H1 (cell line): ENCODE data around the gene CEP68. TPM values are rescaled to one million over a fixed set of nuclear protein-coding genes. Genes with fewer than 3 reads are reported as not detected.

Experiments used
- CTCF ChIA-PET: fragments of 300-600 bp; sonication (Branson Sonifier 250); formaldehyde crosslinking; loops from one replicate; lab custom pipeline; 2021; ENCODE audit not compliant: partially characterized antibody; lab: Charles Lee
- POLR2A ChIA-PET: fragments of 300-600 bp; sonication (Branson Sonifier 250); formaldehyde crosslinking; loops from one replicate; lab custom pipeline; 2021; ENCODE audit warnings: inconsistent platforms; ENCODE audit not compliant: partially characterized antibody; lab: Charles Lee
- DNase-seq, 2 experiments: peaks; one replicate each; pipeline versions ENCODE4 v3.0.0 to v3.0.0-alpha.2; 2010 to 2022; ENCODE audit warnings: low spot score in 2 of 2, low read depth in 1 of 2, mixed read lengths in 1 of 2
- FAIRE-seq: peaks from 2 replicates; lab custom pipeline; 2011; peaks lifted over from hg19 to GRCh38; lab: Jason Lieb, UNC
- H2AFZ ChIP-seq: 2 replicates; pipeline ENCODE4 v1.8.1; 2012; ENCODE audit warnings: low read length, inconsistent platforms
- H2AK5ac ChIP-seq: 2 replicates; pipeline ENCODE4 v1.6.1; 2013; ENCODE audit warnings: low read depth, low read length
- H2BK120ac ChIP-seq: replicated peaks from 2 replicates; pipeline ENCODE3; 2013; ENCODE audit warnings: low read depth, low read length, inconsistent platforms
- H2BK12ac ChIP-seq: 2 replicates; pipeline ENCODE4 v1.6.1; 2013; ENCODE audit warnings: low read depth, low read length
- H2BK15ac ChIP-seq: 2 replicates; pipeline ENCODE4 v1.6.1; 2013; ENCODE audit warnings: low read length
- H2BK20ac ChIP-seq: 2 replicates; pipeline ENCODE4 v1.6.1; 2013; ENCODE audit warnings: low read length
- H2BK5ac ChIP-seq: 2 replicates; pipeline ENCODE4 v1.6.1; 2013; ENCODE audit warnings: low read depth, low read length
- H3K14ac ChIP-seq: 2 replicates; pipeline ENCODE4 v1.6.1; 2013; ENCODE audit warnings: inconsistent platforms; ENCODE audit not compliant: insufficient read length
- H3K18ac ChIP-seq: 2 replicates; pipeline ENCODE4 v1.6.1; 2013; ENCODE audit warnings: low read length; ENCODE audit errors: extremely low read depth
- H3K23ac ChIP-seq: 2 replicates; pipeline ENCODE4 v1.6.1; 2013; ENCODE audit warnings: inconsistent platforms; ENCODE audit not compliant: insufficient read length
- H3K23me2 ChIP-seq: 2 replicates; pipeline ENCODE4 v1.6.1; 2013; ENCODE audit warnings: low read depth, low read length
- H3K27ac ChIP-seq: 2 replicates; pipeline ENCODE4 v1.6.1; 2011; ENCODE audit warnings: low read depth, low read length, inconsistent platforms
- H3K27me3 ChIP-seq, 4 experiments: replicated peaks in 1 of 4; 1 replicate in 1 of 4; 2 replicates in 3 of 4; pipeline versions ENCODE4 v1.6.1 to v1.8.1; 2011 to 2013; ENCODE audit warnings: low read length in 3 of 4, mild to moderate bottlenecking in 3 of 4, inconsistent platforms in 2 of 4, mixed read lengths in 2 of 4, moderate library complexity in 1 of 4; ENCODE audit not compliant: control insufficient read depth in 3 of 4, insufficient read depth in 3 of 4; ENCODE audit errors: extremely low read depth in 1 of 4
- H3K36me3 ChIP-seq, 4 experiments: 2 replicates each; pipeline versions ENCODE4 v1.6.1 to v1.8.1; 2011 to 2013; ENCODE audit warnings: mild to moderate bottlenecking in 4 of 4, low read length in 3 of 4, moderate library complexity in 2 of 4, control low read depth in 1 of 4, inconsistent platforms in 1 of 4; ENCODE audit not compliant: insufficient read depth in 4 of 4, control insufficient read depth in 2 of 4
- H3K4ac ChIP-seq: replicated peaks from 2 replicates; pipeline ENCODE3; 2013; ENCODE audit warnings: low read length, low read depth, mixed read lengths, inconsistent platforms; ENCODE audit not compliant: insufficient read length
- H3K4me1 ChIP-seq, 4 experiments: replicated peaks in 1 of 4; 1 replicate in 1 of 4; 2 replicates in 3 of 4; pipeline versions ENCODE4 v1.6.1 to v1.8.1; 2011 to 2013; ENCODE audit warnings: low read length in 3 of 4, inconsistent platforms in 2 of 4, mixed read lengths in 1 of 4; ENCODE audit not compliant: insufficient read depth in 4 of 4, control insufficient read depth in 3 of 4
- H3K4me2 ChIP-seq, 2 experiments: 2 replicates each; pipeline versions ENCODE4 v1.6.1 to v1.8.1; 2011 to 2013; ENCODE audit warnings: low read depth in 2 of 2, low read length in 2 of 2, control low read depth in 1 of 2, inconsistent platforms in 1 of 2, mild to moderate bottlenecking in 1 of 2; ENCODE audit not compliant: insufficient read depth in 1 of 2
- H3K4me3 ChIP-seq, 4 experiments: fragments of 200-600, 300-600 bp in 1 of 4; sonication (generic), shearing (Covaris generic), sonication (Bioruptor Twin) in 1 of 4; 2 replicates each; pipeline versions ENCODE4 v1.5.1 to v1.8.1; 2011 to 2016; ENCODE audit warnings: low read length in 4 of 4, low read depth in 3 of 4, control low read depth in 2 of 4, inconsistent platforms in 2 of 4, mild to moderate bottlenecking in 2 of 4, mixed read lengths in 1 of 4, moderate library complexity in 1 of 4; ENCODE audit not compliant: insufficient read depth in 2 of 4; ENCODE audit errors: extremely low read depth in 1 of 4
- H3K56ac ChIP-seq: replicated peaks from 2 replicates; pipeline ENCODE3; 2013; ENCODE audit warnings: low read depth, mild to moderate bottlenecking, mixed read lengths, low read length, inconsistent platforms; ENCODE audit not compliant: insufficient read length
- H3K79me1 ChIP-seq: 2 replicates; pipeline ENCODE4 v1.6.1; 2013; ENCODE audit warnings: low read depth, low read length, control low read depth
- H3K79me2 ChIP-seq, 2 experiments: 2 replicates each; pipeline versions ENCODE4 v1.6.1 to v1.8.1; 2012 to 2013; ENCODE audit warnings: low read length in 2 of 2, mild to moderate bottlenecking in 2 of 2, inconsistent platforms in 1 of 2; ENCODE audit not compliant: insufficient read depth in 2 of 2, control insufficient read depth in 1 of 2
- H3K9ac ChIP-seq, 4 experiments: replicated peaks in 1 of 4; 1 replicate in 1 of 4; 2 replicates in 3 of 4; pipeline versions ENCODE4 v1.6.1 to v1.8.1; 2011 to 2013; ENCODE audit warnings: low read depth in 3 of 4, low read length in 3 of 4, control low read depth in 2 of 4, mild to moderate bottlenecking in 2 of 4, moderate library complexity in 2 of 4, inconsistent platforms in 1 of 4; ENCODE audit errors: extremely low read depth in 1 of 4
- H3K9me3 ChIP-seq, 2 experiments: 2 replicates each; pipeline versions ENCODE4 v1.6.1 to v1.8.1; 2012 to 2013; ENCODE audit warnings: mild to moderate bottlenecking in 2 of 2, moderate library complexity in 2 of 2, control low read depth in 1 of 2, inconsistent platforms in 1 of 2, low read depth in 1 of 2, low read length in 1 of 2, mixed read lengths in 1 of 2; ENCODE audit not compliant: insufficient read depth in 2 of 2
- H4K20me1 ChIP-seq, 2 experiments: replicated peaks in 1 of 2; 2 replicates each; pipeline versions ENCODE3 to v1.8.1; 2011 to 2013; ENCODE audit warnings: inconsistent platforms in 2 of 2, low read length in 2 of 2, mild to moderate bottlenecking in 1 of 2; ENCODE audit not compliant: insufficient read depth in 2 of 2, control insufficient read depth in 1 of 2
- H4K5ac ChIP-seq: 2 replicates; pipeline ENCODE4 v1.6.1; 2013; ENCODE audit warnings: low read length, low read depth, mixed read lengths, inconsistent platforms; ENCODE audit not compliant: insufficient read length
- H4K8ac ChIP-seq: 2 replicates; pipeline ENCODE4 v1.8.0; 2013; ENCODE audit warnings: mild to moderate bottlenecking, moderate library complexity, low read length, inconsistent platforms; ENCODE audit not compliant: insufficient read depth; ENCODE audit errors: extremely low read depth
- H4K91ac ChIP-seq: replicated peaks from 2 replicates; pipeline ENCODE3; 2013; ENCODE audit warnings: low read length, mixed read lengths, inconsistent platforms; ENCODE audit not compliant: insufficient read length
- BACH1 ChIP-seq: IDR thresholded peaks from 2 replicates; pipeline ENCODE4 v1.6.1; 2012; ENCODE audit warnings: low read length, improper control_type of control experiment
- BRCA1 ChIP-seq: IDR thresholded peaks from 2 replicates; pipeline ENCODE4 v1.6.1; 2012; ENCODE audit warnings: low read depth, low read length, improper control_type of control experiment
- CBX5 ChIP-seq: fragments of 300-800, 300-1000 bp; sonication (generic); IDR thresholded peaks from 2 replicates; pipeline ENCODE4 v1.7.1; 2016; ENCODE audit warnings: antibody characterized with exemption, low read length, low read depth
- JUND ChIP-seq: IDR thresholded peaks from 2 replicates; pipeline ENCODE4 v1.6.1; 2011; ENCODE audit warnings: mild to moderate bottlenecking, improper control_type of control experiment, low read length
- KDM4A ChIP-seq: IDR thresholded peaks from one replicate; pipeline ENCODE4 v1.7.1; 2012; ENCODE audit warnings: low read depth, mild to moderate bottlenecking, moderate library complexity, low read length, inconsistent platforms; ENCODE audit not compliant: severe bottlenecking
- NRF1 ChIP-seq: IDR thresholded peaks from 2 replicates; pipeline ENCODE4 v1.6.1; 2011; ENCODE audit warnings: mild to moderate bottlenecking, low read depth, low read length, improper control_type of control experiment
- RBBP5 ChIP-seq: IDR thresholded peaks from 2 replicates; pipeline ENCODE4 v1.7.1; 2012; ENCODE audit warnings: low read depth, mild to moderate bottlenecking, inconsistent platforms, low read length, moderate library complexity, borderline replicate concordance
- RNF2 ChIP-seq: fragments of 200-900, 300-1000 bp; sonication (generic); IDR thresholded peaks from 2 replicates; pipeline ENCODE4 v1.7.1; 2016; ENCODE audit warnings: borderline replicate concordance, low read depth, mild to moderate bottlenecking, antibody characterized with exemption, low read length; ENCODE audit not compliant: poor library complexity, severe bottlenecking; ENCODE audit errors: missing control alignments
- SIN3A ChIP-seq, 2 experiments: IDR thresholded peaks in 1 of 2; conservative IDR thresholded peaks in 1 of 2; 2 replicates each; pipeline ENCODE4 v1.6.1; 2011 to 2012; ENCODE audit warnings: low read length in 2 of 2, improper control_type of control experiment in 1 of 2, low read depth in 1 of 2, mild to moderate bottlenecking in 1 of 2
- SP2 ChIP-seq: IDR thresholded peaks from 2 replicates; pipeline ENCODE4 v1.6.1; 2012; ENCODE audit warnings: mild to moderate bottlenecking, low read length, inconsistent platforms
- TAF7 ChIP-seq: optimal IDR thresholded peaks from 2 replicates; pipeline ENCODE3; 2011; ENCODE audit warnings: low read depth, mild to moderate bottlenecking, inconsistent platforms, low read length, moderate library complexity, borderline replicate concordance
- polyA plus RNA-seq, 7 experiments: library from polyadenylated mRNA; depleted of rRNA in 3 of 7; stranded (reverse) in 5 of 7; unstranded in 2 of 7; fragments of >200 nt in 5 of 7; fragments of 200-250 nt in 2 of 7; gene quantifications; 1 replicate in 5 of 7; 2 replicates in 1 of 7; 4 replicates in 1 of 7; pipeline versions ENCODE4 v1.2.1 to v1.2.3, GENCODE V29; 2011 to 2013; ENCODE audit warnings: missing spikeins in 2 of 7, mixed read lengths in 2 of 7
- total RNA-seq: library from RNA; stranded (reverse); fragmentation: NEBNext Ultra II Directional; extraction: Animal tissue kit (Norgen Biotek cat#: 25700); gene quantifications from 2 replicates; pipeline ENCODE4 v1.2.1, GENCODE V29; 2021
- TF ChIP-seq, protein P1 (sequence below): IDR thresholded peaks from 2 replicates; pipeline ENCODE4 v1.6.1; 2011; ENCODE audit warnings: low read length, improper control_type of control experiment

The CEP68 gene
- total and polyA plus RNA-seq, 2 of the 8 experiments (the other 6 are each of a cell fraction or from before 2014, with no cell fraction given), result 23.2 to 24.7 TPM

DNA sequence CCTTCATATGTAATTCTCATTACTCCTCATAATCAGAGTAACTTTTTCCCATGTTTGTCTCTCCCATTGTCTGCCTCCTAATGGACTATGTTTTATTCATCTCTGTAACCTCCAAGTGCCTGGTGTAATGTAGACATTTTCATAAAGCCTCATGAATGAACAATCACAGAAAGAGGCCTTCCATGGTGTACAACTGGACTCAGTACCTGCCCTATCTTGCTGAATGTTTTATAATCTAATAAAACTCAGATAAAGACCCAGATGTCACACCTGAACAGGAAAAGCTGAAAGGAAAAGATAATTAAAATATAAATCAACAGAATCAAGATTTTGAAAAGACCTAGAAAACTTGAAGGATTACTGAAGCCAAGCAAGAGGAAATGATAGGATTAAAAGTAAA, 37.0 kb downstream of the CEP68 start:
- Histone ChIP-seq H3K27me3 (no peaks in the 10 kb centered on the region), H3K79me1 (no peaks in the 10 kb centered on the region), H3K9me3 (no peaks in the 10 kb centered on the region), H3K56ac (no peak overlapping the region), H2AK5ac (no peak overlapping the region), H3K18ac (no peak overlapping the region), H3K23ac (no peak overlapping the region), H3K23me2 (no peaks in the 10 kb centered on the region), H4K91ac (no peak overlapping the region), H3K4me1 (no peaks in the 10 kb centered on the region), H4K8ac (no peak overlapping the region), H2BK120ac (no peak overlapping the region), H3K9ac (no peak overlapping the region), H2BK20ac (no peak overlapping the region), H2BK5ac (no peak overlapping the region), H2AFZ (no peak overlapping the region), H2BK12ac (no peak overlapping the region), H4K20me1 (peaks cover 2 to 5% of the 10 kb centered on the region in 2 experiments), H3K14ac (no peak overlapping the region), H3K27ac (no peak overlapping the region), H4K5ac (no peak overlapping the region), H3K79me2 (peaks cover 0 to 7% of the 10 kb centered on the region in 2 experiments; a peak in 1 of 4 replicates), H3K4me2 (no peak overlapping the region), H3K4ac (no peak overlapping the region), H3K36me3 (peaks cover 2 to 41% (median 10%) of the 10 kb centered on the region in 4 experiments; a peak in 5 of 8 replicates), H3K4me3 (no peak overlapping the region), H2BK15ac (no peak overlapping the region)
- ChIA-PET CTCF (interaction anchor here (0.7 kb wide), 1 partner anchor 232 kb away, joined by 3 read pairs; no protein-coding TSS in a partner anchor), POLR2A (no interaction called here)
- DNase-seq (no peak), FAIRE-seq (no peak)
- no peak for TF ChIP-seq RBBP5
- TF ChIP-seq SP2, result no peak
- no peak for TF ChIP-seq TAF7
- TF ChIP-seq SIN3A (conservative IDR thresholded peaks at IDR 0.05 in 1 of 2, IDR thresholded peaks at IDR 0.05 in 1 of 2; ENCODE audit: low read depth in 1 of 2, low read length in 2 of 2), result no peak
- TF ChIP-seq JUND, result no peak
- TF ChIP-seq CBX5, result no peak
- no peak for TF ChIP-seq BRCA1
- no peak for TF ChIP-seq BACH1
- TF ChIP-seq, protein P1, sequence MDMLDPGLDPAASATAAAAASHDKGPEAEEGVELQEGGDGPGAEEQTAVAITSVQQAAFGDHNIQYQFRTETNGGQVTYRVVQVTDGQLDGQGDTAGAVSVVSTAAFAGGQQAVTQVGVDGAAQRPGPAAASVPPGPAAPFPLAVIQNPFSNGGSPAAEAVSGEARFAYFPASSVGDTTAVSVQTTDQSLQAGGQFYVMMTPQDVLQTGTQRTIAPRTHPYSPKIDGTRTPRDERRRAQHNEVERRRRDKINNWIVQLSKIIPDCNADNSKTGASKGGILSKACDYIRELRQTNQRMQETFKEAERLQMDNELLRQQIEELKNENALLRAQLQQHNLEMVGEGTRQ, result no peak
- no peak for TF ChIP-seq KDM4A
- no peak for TF ChIP-seq RNF2
- no peak for TF ChIP-seq NRF1
